ENCODE results near the gene HIVEP1.

GRCh38 chr6:12024699-12025434, 12.8 kb downstream of the HIVEP1 start:
- TF ChIP-seq, protein P1, sequence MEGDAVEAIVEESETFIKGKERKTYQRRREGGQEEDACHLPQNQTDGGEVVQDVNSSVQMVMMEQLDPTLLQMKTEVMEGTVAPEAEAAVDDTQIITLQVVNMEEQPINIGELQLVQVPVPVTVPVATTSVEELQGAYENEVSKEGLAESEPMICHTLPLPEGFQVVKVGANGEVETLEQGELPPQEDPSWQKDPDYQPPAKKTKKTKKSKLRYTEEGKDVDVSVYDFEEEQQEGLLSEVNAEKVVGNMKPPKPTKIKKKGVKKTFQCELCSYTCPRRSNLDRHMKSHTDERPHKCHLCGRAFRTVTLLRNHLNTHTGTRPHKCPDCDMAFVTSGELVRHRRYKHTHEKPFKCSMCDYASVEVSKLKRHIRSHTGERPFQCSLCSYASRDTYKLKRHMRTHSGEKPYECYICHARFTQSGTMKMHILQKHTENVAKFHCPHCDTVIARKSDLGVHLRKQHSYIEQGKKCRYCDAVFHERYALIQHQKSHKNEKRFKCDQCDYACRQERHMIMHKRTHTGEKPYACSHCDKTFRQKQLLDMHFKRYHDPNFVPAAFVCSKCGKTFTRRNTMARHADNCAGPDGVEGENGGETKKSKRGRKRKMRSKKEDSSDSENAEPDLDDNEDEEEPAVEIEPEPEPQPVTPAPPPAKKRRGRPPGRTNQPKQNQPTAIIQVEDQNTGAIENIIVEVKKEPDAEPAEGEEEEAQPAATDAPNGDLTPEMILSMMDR (IDR thresholded peaks at IDR 0.05), result no peak
- TF ChIP-seq POLR2A (IDR thresholded peaks at IDR 0.05), result no peak
